K562 (cell line): Measurements from ENCODE around the gene CDH8. TPM values are rescaled to one million over a fixed set of nuclear protein-coding genes. Genes with fewer than 3 reads are reported as not detected.

ENCODE experiments used
- ATAC-seq: fragments of 200-7000 bp; cut with Tn5 transposase; 3 replicates; pipeline ENCODE4 v1.9.1; 2020; ENCODE audit warnings: moderate library complexity
- BruUV-seq: library from RNA; stranded (reverse); fragments of 400-500 nt; replicated peaks from 2 replicates; lab custom pipeline; 2021; lab: Mats Ljungman, UMichigan
- CTCF ChIA-PET: fragments of 300-600 bp; formaldehyde crosslinking; extraction: SDS; loops from one replicate; lab custom pipeline; 2021; ENCODE audit warnings: low intra/inter-chr PET ratio; lab: Yijun Ruan, JAX
- POLR2A ChIA-PET: fragments of 300-600, 350-650 bp; sonication (Branson Sonifier 250); formaldehyde crosslinking; extraction: SDS; loops from one replicate; lab custom pipeline; 2021; ENCODE audit warnings: antibody characterized with exemption, inconsistent platforms; lab: Yijun Ruan, JAX
- DNase-seq, 4 experiments: peaks; one replicate each; pipeline versions ENCODE4 v3.0.0 to v3.0.0-alpha.2; 2011 to 2018; ENCODE audit warnings: low spot score in 3 of 4, mixed read lengths in 3 of 4; ENCODE audit errors: extremely low read depth in 1 of 4
- FAIRE-seq: peaks from 2 replicates; lab custom pipeline; 2011; peaks lifted over from hg19 to GRCh38; lab: Jason Lieb, UNC
- H2AFZ ChIP-seq: 2 replicates; pipeline ENCODE4 v1.6.0; 2011; ENCODE audit warnings: low read depth, low read length, control low read depth, inconsistent platforms
- H3K27ac ChIP-seq: fragments of 200-600 bp; 3 replicates; pipeline ENCODE4 v1.8.0; 2011; ENCODE audit warnings: low read depth, mild to moderate bottlenecking, control low read depth, inconsistent platforms, low read length, moderate library complexity, mixed read lengths; ENCODE audit errors: extremely low read depth
- H3K27me3 ChIP-seq, 2 experiments: fragments of 300-600 bp in 1 of 2; 2 replicates in 1 of 2; 3 replicates in 1 of 2; pipeline versions ENCODE4 v1.6.0 to v1.8.0; 2011; ENCODE audit warnings: inconsistent platforms in 2 of 2, low read length in 2 of 2, mild to moderate bottlenecking in 1 of 2, mixed read lengths in 1 of 2, moderate library complexity in 1 of 2; ENCODE audit not compliant: control insufficient read depth in 2 of 2, insufficient read depth in 2 of 2
- H3K36me3 ChIP-seq: fragments of 300-600 bp; 3 replicates; pipeline ENCODE4 v1.8.0; 2011; ENCODE audit warnings: mild to moderate bottlenecking, low read length, inconsistent platforms; ENCODE audit not compliant: control insufficient read depth, insufficient read depth
- H3K4me1 ChIP-seq, 2 experiments: fragments of 200-600 bp in 1 of 2; replicated peaks in 1 of 2; 2 replicates in 1 of 2; 3 replicates in 1 of 2; pipeline versions ENCODE4 v1.5.1 to v1.8.0; 2011; ENCODE audit warnings: inconsistent platforms in 2 of 2, low read length in 2 of 2, mild to moderate bottlenecking in 1 of 2, mixed read lengths in 1 of 2, moderate library complexity in 1 of 2; ENCODE audit not compliant: control insufficient read depth in 2 of 2, insufficient read depth in 2 of 2
- H3K4me2 ChIP-seq: 2 replicates; pipeline ENCODE4 v1.6.1; 2011; ENCODE audit warnings: low read length, control low read depth, inconsistent platforms, mixed read lengths; ENCODE audit not compliant: insufficient read depth
- H3K4me3 ChIP-seq: fragments of 200-600 bp; sonication (generic), shearing (Covaris generic); 2 replicates; pipeline ENCODE4 v1.5.1; 2016; ENCODE audit warnings: control low read depth, inconsistent platforms
- H3K79me2 ChIP-seq: fragments of 200-600 bp; 3 replicates; pipeline ENCODE4 v1.8.0; 2011; ENCODE audit warnings: low read length, inconsistent platforms; ENCODE audit not compliant: control insufficient read depth, insufficient read depth
- H3K9ac ChIP-seq, 2 experiments: 2 replicates each; pipeline versions ENCODE4 v1.6.0 to v1.6.1; 2011; ENCODE audit warnings: low read depth in 2 of 2, low read length in 2 of 2, control low read depth in 1 of 2, inconsistent platforms in 1 of 2, mild to moderate bottlenecking in 1 of 2, mixed read lengths in 1 of 2; ENCODE audit not compliant: insufficient read depth in 1 of 2
- H3K9me1 ChIP-seq: one replicate; pipeline ENCODE4 v1.6.0; 2011; ENCODE audit warnings: inconsistent platforms, mild to moderate bottlenecking, low read length, moderate library complexity; ENCODE audit not compliant: control insufficient read depth, insufficient read depth
- H3K9me3 ChIP-seq: replicated peaks from 2 replicates; pipeline ENCODE4 v1.5.1; 2011; ENCODE audit warnings: low read depth, low read length, inconsistent platforms; ENCODE audit not compliant: control insufficient read depth, insufficient read depth
- H4K20me1 ChIP-seq: replicated peaks from 2 replicates; pipeline ENCODE4 v1.6.1; 2011; ENCODE audit warnings: low read length, inconsistent platforms, mixed read lengths; ENCODE audit not compliant: control insufficient read depth, insufficient read depth
- BDP1 ChIP-seq: IDR thresholded peaks from 3 replicates; pipeline ENCODE4 v1.6.1; 2011; ENCODE audit not compliant: insufficient read length, insufficient read depth
- CREB5 ChIP-seq: fragments of 250-450 bp; sonication (Bioruptor Pico); IDR thresholded peaks from 2 replicates; pipeline ENCODE4 v1.5.0; 2020; ENCODE audit warnings: mild to moderate bottlenecking
- ETV1 ChIP-seq: fragments of 450-650 bp; conservative IDR thresholded peaks from 2 replicates; pipeline ENCODE4 v1.6.1; 2016; ENCODE audit warnings: missing genetic modification characterization, control low read depth, low read depth, missing compliant biosample characterization
- SMAD3 ChIP-seq: fragments of 450-650 bp; formaldehyde crosslinking; conservative IDR thresholded peaks from 2 replicates; pipeline ENCODE4 v1.4.0; 2020; ENCODE audit warnings: mild to moderate bottlenecking
- SMARCA5 ChIP-seq: fragments of 450-650 bp; IDR thresholded peaks from 2 replicates; pipeline ENCODE4 v1.6.1; 2016
- TBL1XR1 ChIP-seq, 2 experiments: IDR thresholded peaks; 2 replicates each; pipeline ENCODE4 v1.6.1; 2012; ENCODE audit warnings: improper control_type of control experiment in 2 of 2, low read length in 2 of 2, mild to moderate bottlenecking in 1 of 2
- TCF3 ChIP-seq: sonication (generic); formaldehyde crosslinking; IDR thresholded peaks from 2 replicates; pipeline ENCODE4 v1.4.0; 2020; ENCODE audit warnings: mild to moderate bottlenecking, missing genetic modification reagents
- WGBS: fragments of 100-300 bp; shearing (Covaris generic); methylation state at CpG from one replicate; pipeline ENCODE4 v1.1.6; 2016; ENCODE audit warnings: low coverage, mixed read lengths; ENCODE audit not compliant: insufficient coverage; ENCODE audit errors: missing lambda C conversion rate; 5-methylcytosine and 5-hydroxymethylcytosine counted together
- in situ Hi-C: fragments of 300-500 bp; cut with MboI; formaldehyde crosslinking; loops from 4 replicates; pipeline ENCODE4 v1.15.0; 2018; ENCODE audit warnings: inconsistent platforms, mixed read lengths
- intact Hi-C: fragments of 100-400 bp; cut with micrococcal nuclease; formaldehyde crosslinking; loops from 2 replicates; pipeline ENCODE4 v1.14.2; 2022
- polyA plus RNA-seq, 8 experiments: library from polyadenylated mRNA; depleted of rRNA in 4 of 8; stranded (reverse) in 5 of 8; unstranded in 3 of 8; fragments of >200 nt; fragmentation: Nextera tagmentation in 2 of 8; fragmentation: Illumina TruSeq in 1 of 8; extraction: Ambion mirVana in 2 of 8; extraction: Trizol in 1 of 8; gene quantifications; 2 replicates each; pipeline versions ENCODE4 v1.2.1 to v1.2.3, GENCODE V29; 2011 to 2014; ENCODE audit warnings: inconsistent platforms in 1 of 8, missing spikeins in 1 of 8
- total RNA-seq, 7 experiments: library from RNA; depleted of rRNA in 6 of 7; stranded (reverse); fragments of >200 nt in 6 of 7; fragmentation: Illumina TruSeq in 2 of 7; extraction: Trizol in 2 of 7; gene quantifications; 2 replicates each; pipeline versions ENCODE4 v1.2.1 to v1.2.3, GENCODE V29; 2011 to 2021; ENCODE audit warnings: low replicate concordance in 1 of 7
- TF ChIP-seq, protein P1 (sequence below): fragments of 200-400 bp; formaldehyde crosslinking; IDR thresholded peaks from 2 replicates; pipeline ENCODE4 v1.6.1; 2017; ENCODE audit warnings: mild to moderate bottlenecking, low read depth, low read length, moderate library complexity
- TF ChIP-seq, protein P2 (sequence below): fragments of 450-650 bp; IDR thresholded peaks from 2 replicates; pipeline ENCODE4 v1.6.1; 2016; ENCODE audit warnings: low read depth, mild to moderate bottlenecking, moderate library complexity

The CDH8 gene
- total and polyA plus RNA-seq, 9 of the 15 experiments (the other 6 are each of a cell fraction or from before 2014, with no cell fraction given) = 0.22 to 1.4 (median 0.42) TPM; not detected in 4

DNA sequence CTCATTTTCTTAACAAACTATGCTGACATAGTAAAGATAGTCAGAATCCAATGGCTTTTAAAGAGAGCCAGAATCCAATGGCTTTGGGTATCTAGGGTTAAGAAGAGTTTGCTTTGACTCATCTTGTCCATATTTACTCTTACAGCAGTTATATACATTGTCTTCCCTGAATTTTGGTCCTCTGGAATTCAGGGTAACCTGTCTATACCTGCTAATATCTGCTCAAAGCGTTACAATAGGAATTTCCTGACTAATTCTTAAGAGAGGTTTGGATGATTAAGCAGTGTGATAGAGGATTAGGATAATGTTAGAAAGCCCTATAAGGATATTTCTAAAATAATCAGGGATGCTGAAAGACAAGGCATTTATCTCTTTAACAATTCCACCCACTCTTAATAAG lies 2.0 kb upstream of the CDH8 start:
- in situ Hi-C loops (no loop called here), intact Hi-C loops (no loop called here)
- ChIA-PET CTCF (no interaction called here), POLR2A (no interaction called here)
- Histone ChIP-seq H3K9me1 (no peaks in the 10 kb centered on the region), H3K9ac (no peak overlapping the region), H3K9me3 (no peaks in the 10 kb centered on the region), H3K36me3 (no peaks in the 10 kb centered on the region), H4K20me1 (no peaks in the 10 kb centered on the region), H2AFZ (no peak overlapping the region), H3K4me2 (no peak overlapping the region), H3K4me1 (no peaks in the 10 kb centered on the region), H3K27ac (no peak overlapping the region), H3K27me3 (no peaks in the 10 kb centered on the region), H3K79me2 (no peaks in the 10 kb centered on the region), H3K4me3 (no peak overlapping the region)
- no peak for TF ChIP-seq TBL1XR1 (IDR thresholded peaks at IDR 0.05; ENCODE audit: low read length in 2 of 2)
- no peak for TF ChIP-seq CREB5
- TF ChIP-seq TCF3 = no peak
- TF ChIP-seq SMARCA5 = no peak
- TF ChIP-seq, protein P1, sequence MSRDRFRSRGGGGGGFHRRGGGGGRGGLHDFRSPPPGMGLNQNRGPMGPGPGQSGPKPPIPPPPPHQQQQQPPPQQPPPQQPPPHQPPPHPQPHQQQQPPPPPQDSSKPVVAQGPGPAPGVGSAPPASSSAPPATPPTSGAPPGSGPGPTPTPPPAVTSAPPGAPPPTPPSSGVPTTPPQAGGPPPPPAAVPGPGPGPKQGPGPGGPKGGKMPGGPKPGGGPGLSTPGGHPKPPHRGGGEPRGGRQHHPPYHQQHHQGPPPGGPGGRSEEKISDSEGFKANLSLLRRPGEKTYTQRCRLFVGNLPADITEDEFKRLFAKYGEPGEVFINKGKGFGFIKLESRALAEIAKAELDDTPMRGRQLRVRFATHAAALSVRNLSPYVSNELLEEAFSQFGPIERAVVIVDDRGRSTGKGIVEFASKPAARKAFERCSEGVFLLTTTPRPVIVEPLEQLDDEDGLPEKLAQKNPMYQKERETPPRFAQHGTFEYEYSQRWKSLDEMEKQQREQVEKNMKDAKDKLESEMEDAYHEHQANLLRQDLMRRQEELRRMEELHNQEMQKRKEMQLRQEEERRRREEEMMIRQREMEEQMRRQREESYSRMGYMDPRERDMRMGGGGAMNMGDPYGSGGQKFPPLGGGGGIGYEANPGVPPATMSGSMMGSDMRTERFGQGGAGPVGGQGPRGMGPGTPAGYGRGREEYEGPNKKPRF = no peak
- TF ChIP-seq, protein P2, sequence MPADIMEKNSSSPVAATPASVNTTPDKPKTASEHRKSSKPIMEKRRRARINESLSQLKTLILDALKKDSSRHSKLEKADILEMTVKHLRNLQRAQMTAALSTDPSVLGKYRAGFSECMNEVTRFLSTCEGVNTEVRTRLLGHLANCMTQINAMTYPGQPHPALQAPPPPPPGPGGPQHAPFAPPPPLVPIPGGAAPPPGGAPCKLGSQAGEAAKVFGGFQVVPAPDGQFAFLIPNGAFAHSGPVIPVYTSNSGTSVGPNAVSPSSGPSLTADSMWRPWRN = no peak
- TF ChIP-seq ETV1 (tag) = no peak
- TF ChIP-seq SMAD3 (CRISPR knock-in tag) = no peak
- no peak for TF ChIP-seq BDP1
- BruUV-seq = no TSS peak
- ATAC-seq (no peak), FAIRE-seq (no peak), DNase-seq (no peak)
- WGBS = 0% methylated on average over 1 of the region's 1 CpG
